Measurements from ENCODE around the gene HOXC11. TPM values are rescaled to one million over a fixed set of nuclear protein-coding genes. Genes with fewer than 3 reads are reported as not detected.

HOXC11 gene
- total RNA-seq, 2 donors from 2014 or later = not detected

DNA sequence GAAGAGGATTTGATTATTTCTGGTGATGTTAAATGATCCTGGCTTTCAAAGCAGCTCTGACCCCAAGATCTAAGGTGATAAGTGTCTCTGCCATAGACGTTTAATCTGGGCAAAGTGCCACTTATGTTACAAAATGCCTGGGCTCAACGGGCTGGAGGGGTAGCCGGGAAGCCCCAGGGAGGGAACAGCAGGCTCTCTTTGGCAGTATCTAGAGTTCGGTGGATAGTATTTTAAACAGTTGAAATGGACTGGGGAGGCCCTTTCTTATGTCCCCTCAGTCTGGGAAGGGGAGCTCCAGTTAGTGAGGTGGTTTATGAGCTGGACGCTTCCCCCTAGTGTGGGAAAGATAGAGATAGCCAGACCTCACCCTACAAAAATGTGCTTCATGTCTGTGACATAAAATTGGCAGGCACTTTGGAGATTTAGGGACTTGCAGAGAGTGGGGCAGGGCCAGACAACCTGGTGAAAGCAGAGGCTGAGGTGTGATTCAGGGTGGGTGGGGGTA, 5.5 kb upstream of the HOXC11 start:
- 32% methylated on average over 5 of the region's 5 CpGs for WGBS
- H3K27me3 ChIP-seq (replicated peaks; ENCODE audit: insufficient read depth) = peaks cover 60% of the 10 kb centered on the region
- H3K4me1 ChIP-seq (replicated peaks) = no peaks in the 10 kb centered on the region
- DNase-seq (ENCODE audit: low spot score) = no peak
- intact Hi-C loops (cut with DNase I) = no loop called here
- H3K36me3 ChIP-seq = no peaks in the 10 kb centered on the region
- no peak overlapping the region for H3K27ac ChIP-seq
- no peak overlapping the region for H3K4me3 ChIP-seq
- TF ChIP-seq POLR2A (IDR thresholded peaks at IDR 0.05) = no peak
- no peak for TF ChIP-seq POLR2AphosphoS5 (IDR thresholded peaks at IDR 0.05)
- TF ChIP-seq, protein P1, sequence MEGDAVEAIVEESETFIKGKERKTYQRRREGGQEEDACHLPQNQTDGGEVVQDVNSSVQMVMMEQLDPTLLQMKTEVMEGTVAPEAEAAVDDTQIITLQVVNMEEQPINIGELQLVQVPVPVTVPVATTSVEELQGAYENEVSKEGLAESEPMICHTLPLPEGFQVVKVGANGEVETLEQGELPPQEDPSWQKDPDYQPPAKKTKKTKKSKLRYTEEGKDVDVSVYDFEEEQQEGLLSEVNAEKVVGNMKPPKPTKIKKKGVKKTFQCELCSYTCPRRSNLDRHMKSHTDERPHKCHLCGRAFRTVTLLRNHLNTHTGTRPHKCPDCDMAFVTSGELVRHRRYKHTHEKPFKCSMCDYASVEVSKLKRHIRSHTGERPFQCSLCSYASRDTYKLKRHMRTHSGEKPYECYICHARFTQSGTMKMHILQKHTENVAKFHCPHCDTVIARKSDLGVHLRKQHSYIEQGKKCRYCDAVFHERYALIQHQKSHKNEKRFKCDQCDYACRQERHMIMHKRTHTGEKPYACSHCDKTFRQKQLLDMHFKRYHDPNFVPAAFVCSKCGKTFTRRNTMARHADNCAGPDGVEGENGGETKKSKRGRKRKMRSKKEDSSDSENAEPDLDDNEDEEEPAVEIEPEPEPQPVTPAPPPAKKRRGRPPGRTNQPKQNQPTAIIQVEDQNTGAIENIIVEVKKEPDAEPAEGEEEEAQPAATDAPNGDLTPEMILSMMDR (IDR thresholded peaks at IDR 0.05) = no peak
- H3K9me3 ChIP-seq = no peaks in the 10 kb centered on the region

DNA sequence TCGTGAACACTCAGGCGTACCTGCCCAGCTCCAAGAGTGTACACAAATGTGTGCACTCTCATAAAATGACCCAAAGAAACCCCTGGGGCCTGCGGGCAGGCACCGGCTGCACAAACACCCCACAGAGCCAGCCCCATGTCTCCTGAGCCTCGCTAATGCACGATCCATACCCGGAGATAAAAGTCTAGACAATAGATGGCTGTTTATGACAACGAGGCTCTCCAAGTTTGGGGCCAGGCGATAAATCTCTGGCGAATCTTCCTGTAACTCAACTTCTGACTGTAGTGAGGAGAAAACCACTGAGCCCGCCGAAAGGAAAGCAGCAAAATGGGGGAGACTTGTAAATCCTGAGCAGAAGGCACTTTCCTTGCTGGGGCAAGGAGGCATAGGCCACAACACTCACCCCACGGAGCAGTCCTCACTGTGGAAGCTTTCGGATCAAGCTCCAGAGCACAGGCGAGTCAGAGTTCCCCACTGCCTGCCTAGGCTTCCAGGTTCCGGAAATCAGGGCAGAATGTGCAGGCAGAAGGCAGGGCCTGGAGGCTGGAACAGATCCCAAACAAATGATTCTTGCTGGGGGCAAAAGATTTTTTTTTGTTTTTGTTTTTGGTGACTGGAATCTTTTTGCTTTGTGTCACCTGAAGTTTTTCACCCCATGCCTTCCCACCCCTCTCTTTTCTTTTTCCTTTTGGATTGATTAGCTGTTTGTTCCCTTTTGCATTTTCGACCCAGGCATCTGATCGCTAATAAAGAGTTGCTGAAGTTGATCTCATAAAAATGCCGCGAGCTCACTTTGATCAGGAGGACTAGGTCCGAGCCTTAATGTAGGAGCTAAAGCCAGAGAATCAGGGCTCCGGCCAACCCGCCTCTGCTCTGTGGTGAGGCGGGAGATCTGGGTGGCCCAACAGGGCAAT, 4.5 kb upstream of the HOXC11 start:
- WGBS = 29% methylated on average over 24 of the region's 24 CpGs
- Histone ChIP-seq H3K4me1 (replicated peaks) (no peaks in the 10 kb centered on the region), H3K27me3 (replicated peaks; ENCODE audit: insufficient read depth) (peaks cover 60% of the 10 kb centered on the region)

DNA sequence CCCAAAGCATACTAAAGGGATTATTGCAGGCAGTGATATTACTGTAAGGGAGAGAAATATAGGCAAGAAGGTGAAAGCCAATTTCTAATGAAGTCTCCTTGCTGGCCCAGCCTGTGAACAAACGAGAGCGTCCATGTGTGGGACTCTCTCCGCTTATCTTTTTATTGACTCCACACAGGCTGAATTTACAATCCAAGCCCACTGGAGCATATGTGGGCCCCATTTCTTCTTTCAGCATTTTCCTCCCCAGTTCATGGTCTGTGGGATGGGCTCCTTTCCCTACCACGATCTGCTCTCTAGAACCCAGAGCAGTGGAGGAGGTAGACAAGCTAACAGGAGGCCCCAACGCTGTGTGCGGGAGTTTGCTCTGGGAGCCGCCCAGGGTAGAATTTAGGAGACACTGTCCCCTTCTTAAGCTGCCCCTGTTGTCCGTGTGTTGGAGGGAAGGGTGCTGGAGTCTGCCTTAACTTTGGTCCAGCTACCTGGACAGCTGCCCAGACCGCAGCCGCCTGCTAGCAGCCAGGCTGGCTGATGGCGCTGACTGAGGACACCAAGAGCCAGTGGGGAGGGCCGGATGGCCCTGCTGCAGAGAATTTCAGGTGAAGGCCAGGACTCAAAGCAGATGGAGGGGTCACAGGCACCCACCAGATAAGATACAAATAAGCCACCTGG, 3.2 kb upstream of the HOXC11 start:
- no peaks in the 10 kb centered on the region for H3K4me1 ChIP-seq (replicated peaks)
- no peaks in the 10 kb centered on the region for H3K36me3 ChIP-seq
- WGBS = 48% methylated on average over 12 of the region's 12 CpGs
- H3K9me3 ChIP-seq = no peaks in the 10 kb centered on the region
- no peak overlapping the region for H3K27ac ChIP-seq
- H3K4me3 ChIP-seq = no peak overlapping the region
- intact Hi-C loops (cut with DNase I) = no loop called here
- no peak for DNase-seq (ENCODE audit: low spot score)
- H3K27me3 ChIP-seq (replicated peaks; ENCODE audit: insufficient read depth) = peaks cover 54% of the 10 kb centered on the region
- TF ChIP-seq, protein P1 (IDR thresholded peaks at IDR 0.05) = no peak
- TF ChIP-seq POLR2AphosphoS5 (IDR thresholded peaks at IDR 0.05) (no peak), POLR2A (IDR thresholded peaks at IDR 0.05) (no peak)

More for the DNA sequence above, 4.5 kb upstream of the HOXC11 start:
- Histone ChIP-seq H3K4me3 (no peak overlapping the region), H3K36me3 (no peaks in the 10 kb centered on the region), H3K9me3 (no peaks in the 10 kb centered on the region), H3K27ac (no peak overlapping the region)
- intact Hi-C loops (cut with DNase I) = no loop called here
- no peak for DNase-seq (ENCODE audit: low spot score)
- TF ChIP-seq, protein P1 (IDR thresholded peaks at IDR 0.05) = no peak
- no peak for TF ChIP-seq POLR2AphosphoS5 (IDR thresholded peaks at IDR 0.05)
- no peak for TF ChIP-seq POLR2A (IDR thresholded peaks at IDR 0.05)

DNA sequence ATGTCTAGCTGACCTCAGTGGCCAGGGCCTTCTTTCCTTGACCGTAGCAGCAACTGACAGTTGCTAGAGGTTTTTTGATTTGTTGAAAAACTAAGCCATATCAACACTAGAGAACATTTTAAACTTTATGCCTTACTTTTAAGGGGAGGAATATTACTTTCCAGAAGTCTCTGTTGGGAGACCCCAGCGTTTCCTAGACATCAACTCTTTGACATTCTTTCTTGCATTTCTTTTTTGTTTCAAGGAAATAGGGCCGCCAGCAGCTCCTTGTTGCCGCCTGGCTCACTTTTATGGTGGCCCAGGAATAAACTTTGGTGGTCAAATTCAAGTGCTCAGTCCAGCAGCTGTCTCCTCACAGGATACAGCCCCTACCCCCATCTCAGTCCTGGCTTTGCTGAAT, 2.5 kb upstream of the HOXC11 start:
- 71% methylated on average over 4 of the region's 4 CpGs for WGBS
- H3K4me3 ChIP-seq = no peak overlapping the region
- intact Hi-C loops (cut with DNase I) = no loop called here
- no peaks in the 10 kb centered on the region for H3K36me3 ChIP-seq
- H3K9me3 ChIP-seq = no peaks in the 10 kb centered on the region
- no peaks in the 10 kb centered on the region for H3K4me1 ChIP-seq (replicated peaks)
- peaks cover 59% of the 10 kb centered on the region for H3K27me3 ChIP-seq (replicated peaks; ENCODE audit: insufficient read depth)
- DNase-seq (ENCODE audit: low spot score) = no peak
- TF ChIP-seq, protein P1 (IDR thresholded peaks at IDR 0.05) = no peak
- TF ChIP-seq POLR2AphosphoS5 (IDR thresholded peaks at IDR 0.05) (no peak), POLR2A (IDR thresholded peaks at IDR 0.05) (no peak)
- no peak overlapping the region for H3K27ac ChIP-seq

Data from prostate gland (tissue), 2 donors.